Body of pancreas (tissue), 4 donors: Measurements from ENCODE around the gene MBTPS1. TPM values are rescaled to one million over a fixed set of nuclear protein-coding genes. Genes with fewer than 3 reads are reported as not detected.

ENCODE experiments used
- ATAC-seq: fragments of 150-250 bp; one replicate; pipeline ENCODE4 v1.9.1; 2016
- DNase-seq, 4 donors: peaks; one replicate each; pipeline ENCODE4 v3.0.0-alpha.2; 2019
- H3K27ac ChIP-seq, 4 donors: fragments of 200-600 bp; sonication (generic); 1 replicate in 3 of 4; 2 replicates in 1 of 4; pipeline versions ENCODE4 v1.5.1 to v1.6.1; 2016 to 2019; ENCODE audit warnings: mild to moderate bottlenecking in 1 of 4, mixed read lengths in 1 of 4, moderate library complexity in 1 of 4
- H3K27me3 ChIP-seq, 2 donors: fragments of 200-600 bp; sonication (generic); one replicate each; pipeline ENCODE4 v1.6.0; 2016; ENCODE audit warnings: mild to moderate bottlenecking in 1 of 2
- H3K36me3 ChIP-seq, 2 donors: fragments of 200-600 bp; sonication (generic); replicated peaks in 1 of 2; 2 replicates each; pipeline ENCODE4 v1.5.1; 2016; ENCODE audit warnings: low read depth in 2 of 2; ENCODE audit not compliant: insufficient read depth in 1 of 2
- H3K4me1 ChIP-seq: fragments of 200-600 bp; sonication (generic); one replicate; pipeline ENCODE4 v1.6.0; 2016
- H3K4me3 ChIP-seq, 2 donors: fragments of 200-600 bp; sonication (generic); 1 replicate in 1 of 2; 2 replicates in 1 of 2; pipeline ENCODE4 v1.5.1; 2016 to 2019
- H3K9me3 ChIP-seq, 3 donors: fragments of 200-600 bp; sonication (generic); 1 replicate in 2 of 3; 2 replicates in 1 of 3; pipeline ENCODE4 v1.5.1; 2016
- POLR2A ChIP-seq, 3 donors: fragments of 450-650 bp; IDR thresholded peaks; one replicate each; pipeline ENCODE4 v1.6.1; 2016; ENCODE audit warnings: antibody characterized with exemption in 3 of 3, mild to moderate bottlenecking in 2 of 3
- WGBS, 2 donors: methylation state at CpG; one replicate each; pipeline ENCODE4 v1.1.5; 2017; 5-methylcytosine and 5-hydroxymethylcytosine counted together
- intact Hi-C: fragments of 100-400 bp; cut with DNase I; formaldehyde crosslinking; loops from one replicate; pipeline ENCODE4 v1.15.1; 2023
- total RNA-seq, 2 donors: library from RNA; depleted of rRNA; stranded (reverse); fragments of >200 nt; gene quantifications; one replicate each; pipeline ENCODE4 v1.1.0, GENCODE V29; 2016
- TF ChIP-seq, protein P1 (sequence below), 7 experiments: fragments of 450-650 bp in 4 of 7; fragments of 200-600 bp in 3 of 7; sonication (generic) in 3 of 7; IDR thresholded peaks; one replicate each; pipeline ENCODE4 v1.5.1; 2016 to 2019; ENCODE audit warnings: antibody characterized with exemption in 7 of 7

MBTPS1 gene
- total RNA-seq, 2 donors from 2014 or later = 58.9 to 75.5 TPM

- 87 to 93% methylated on average over 5 of the region's 5 CpGs for WGBS, 2 donors
- intact Hi-C loops = no loop called here
- H3K36me3 ChIP-seq = no peaks in the 10 kb centered on the region
- TF ChIP-seq, protein P1, sequence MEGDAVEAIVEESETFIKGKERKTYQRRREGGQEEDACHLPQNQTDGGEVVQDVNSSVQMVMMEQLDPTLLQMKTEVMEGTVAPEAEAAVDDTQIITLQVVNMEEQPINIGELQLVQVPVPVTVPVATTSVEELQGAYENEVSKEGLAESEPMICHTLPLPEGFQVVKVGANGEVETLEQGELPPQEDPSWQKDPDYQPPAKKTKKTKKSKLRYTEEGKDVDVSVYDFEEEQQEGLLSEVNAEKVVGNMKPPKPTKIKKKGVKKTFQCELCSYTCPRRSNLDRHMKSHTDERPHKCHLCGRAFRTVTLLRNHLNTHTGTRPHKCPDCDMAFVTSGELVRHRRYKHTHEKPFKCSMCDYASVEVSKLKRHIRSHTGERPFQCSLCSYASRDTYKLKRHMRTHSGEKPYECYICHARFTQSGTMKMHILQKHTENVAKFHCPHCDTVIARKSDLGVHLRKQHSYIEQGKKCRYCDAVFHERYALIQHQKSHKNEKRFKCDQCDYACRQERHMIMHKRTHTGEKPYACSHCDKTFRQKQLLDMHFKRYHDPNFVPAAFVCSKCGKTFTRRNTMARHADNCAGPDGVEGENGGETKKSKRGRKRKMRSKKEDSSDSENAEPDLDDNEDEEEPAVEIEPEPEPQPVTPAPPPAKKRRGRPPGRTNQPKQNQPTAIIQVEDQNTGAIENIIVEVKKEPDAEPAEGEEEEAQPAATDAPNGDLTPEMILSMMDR (IDR thresholded peaks at IDR 0.05) = no peak
- no peak for TF ChIP-seq POLR2A (IDR thresholded peaks at IDR 0.05)
- ATAC-seq (no peak), DNase-seq (no peak)
- H3K9me3 ChIP-seq = peaks cover 0 to 4% (median 0%) of the 10 kb centered on the region in 3 donors
- no peak overlapping the region for H3K4me3 ChIP-seq
- H3K27ac ChIP-seq = no peak overlapping the region
- no peaks in the 10 kb centered on the region for H3K27me3 ChIP-seq
- H3K4me1 ChIP-seq = no peaks in the 10 kb centered on the region
These were observed 95.3 kb downstream of the MBTPS1 start for GRCh38 chr16:84021488-84021887.

DNA sequence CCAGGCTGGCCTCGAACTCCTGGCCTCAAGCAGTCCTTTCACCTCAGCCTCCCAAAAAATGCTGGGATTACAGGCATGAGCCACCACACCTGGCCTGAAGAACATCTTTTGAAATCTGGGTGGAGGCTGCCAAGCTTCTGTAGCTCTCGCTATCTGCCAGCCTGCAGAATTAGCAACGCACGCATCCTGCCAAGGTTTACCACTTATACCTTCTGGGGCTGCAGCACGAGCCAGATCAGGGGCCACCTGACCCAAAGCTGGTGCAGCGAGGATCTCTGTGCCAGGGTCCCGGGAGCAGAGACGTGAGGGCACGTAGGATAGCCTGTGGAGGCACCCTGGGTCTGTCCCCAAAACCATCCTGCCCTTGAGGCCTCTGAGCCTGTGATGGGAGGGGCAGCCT, 96.4 kb downstream of the MBTPS1 start:
- no peaks in the 10 kb centered on the region for H3K27me3 ChIP-seq
- no peak for ATAC-seq
- H3K4me3 ChIP-seq = no peak overlapping the region
- no peak for DNase-seq
- no peak for TF ChIP-seq POLR2A (IDR thresholded peaks at IDR 0.05)
- TF ChIP-seq, protein P1 (IDR thresholded peaks at IDR 0.05) = no peak
- peaks cover 0 to 4% (median 0%) of the 10 kb centered on the region in 3 donors for H3K9me3 ChIP-seq
- no peaks in the 10 kb centered on the region for H3K36me3 ChIP-seq
- H3K27ac ChIP-seq = no peak overlapping the region
- intact Hi-C loops = no loop called here
- H3K4me1 ChIP-seq = no peaks in the 10 kb centered on the region
- 85 to 93% methylated on average over 7 to 9 of the region's 9 CpGs for WGBS, 2 donors

DNA sequence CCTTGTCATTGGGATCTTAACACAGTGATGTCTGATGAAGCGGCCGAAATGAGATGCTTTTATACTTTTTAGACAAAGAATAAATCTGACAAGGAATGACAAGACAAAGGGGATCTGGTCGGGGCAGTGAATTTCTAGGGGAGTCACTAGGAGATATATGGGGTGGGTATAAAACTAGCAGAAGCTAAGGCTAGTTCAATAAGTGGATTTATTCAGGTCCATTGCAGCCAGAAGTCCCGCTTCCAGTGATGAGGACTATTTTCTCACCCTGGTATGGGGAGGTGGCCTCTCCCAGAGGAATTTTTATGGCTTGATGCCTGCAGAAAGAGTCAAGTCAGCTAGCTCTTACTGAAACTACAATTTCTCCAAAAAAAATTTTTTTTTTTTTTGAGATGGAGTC, 98.0 kb downstream of the MBTPS1 start:
- ATAC-seq (no peak), DNase-seq (no peak)
- Histone ChIP-seq H3K4me1 (no peaks in the 10 kb centered on the region), H3K9me3 (peaks cover 0 to 4% (median 0%) of the 10 kb centered on the region in 3 donors), H3K36me3 (no peaks in the 10 kb centered on the region), H3K27me3 (no peaks in the 10 kb centered on the region), H3K27ac (no peak overlapping the region), H3K4me3 (no peak overlapping the region)
- intact Hi-C loops = no loop called here
- no peak for TF ChIP-seq POLR2A (IDR thresholded peaks at IDR 0.05)
- TF ChIP-seq, protein P1 (IDR thresholded peaks at IDR 0.05) = no peak
- 83 to 89% methylated on average over 4 of the region's 4 CpGs for WGBS, 2 donors

DNA sequence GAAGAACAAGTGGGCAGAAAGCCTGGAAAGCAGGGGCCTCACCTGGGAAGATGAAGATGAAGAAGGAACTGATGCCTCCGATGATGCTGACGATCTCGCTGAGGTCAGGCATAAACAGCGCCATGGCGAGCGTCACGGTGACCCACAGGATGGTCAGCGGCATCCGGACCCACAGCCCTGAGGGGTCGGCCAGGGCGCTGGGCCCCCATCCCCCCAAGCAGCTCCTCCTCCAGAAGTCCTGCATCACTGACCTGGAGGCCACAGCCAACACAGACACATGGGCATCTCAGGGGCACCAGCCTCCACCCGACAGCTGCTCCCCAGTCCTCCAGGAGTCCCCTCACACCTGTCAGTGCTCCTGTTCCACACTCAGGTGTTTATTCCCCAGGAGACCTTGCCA, 100.3 kb downstream of the MBTPS1 start:
- TF ChIP-seq, protein P1 (IDR thresholded peaks at IDR 0.05) = no peak
- no peak for TF ChIP-seq POLR2A (IDR thresholded peaks at IDR 0.05)
- Histone ChIP-seq H3K9me3 (peaks cover 0 to 4% (median 0%) of the 10 kb centered on the region in 3 donors), H3K27ac (no peak overlapping the region), H3K4me3 (no peak overlapping the region), H3K36me3 (no peaks in the 10 kb centered on the region), H3K27me3 (no peaks in the 10 kb centered on the region), H3K4me1 (no peaks in the 10 kb centered on the region)
- 88 to 90% methylated on average over 7 to 12 of the region's 12 CpGs for WGBS, 2 donors
- intact Hi-C loops = no loop called here
- ATAC-seq (no peak), DNase-seq (no peak)

GRCh38 chr16:84015399-84015798, 101.3 kb downstream of the MBTPS1 start:
- no peaks in the 10 kb centered on the region for H3K27me3 ChIP-seq
- H3K4me1 ChIP-seq = no peaks in the 10 kb centered on the region
- no peak overlapping the region for H3K4me3 ChIP-seq
- no peaks in the 10 kb centered on the region for H3K9me3 ChIP-seq
- TF ChIP-seq POLR2A (IDR thresholded peaks at IDR 0.05) = no peak
- TF ChIP-seq, protein P1 (IDR thresholded peaks at IDR 0.05) = no peak
- no peak overlapping the region for H3K27ac ChIP-seq
- WGBS, 2 donors = 78 to 87% methylated on average over 12 of the region's 12 CpGs
- H3K36me3 ChIP-seq = no peaks in the 10 kb centered on the region
- DNase-seq (no peak), ATAC-seq (no peak)
- intact Hi-C loops = no loop called here
